HG03469 (cell line): ENCODE measurements around the gene SPP1.
"Not testable (repeated sequence)": the region's sequence is repeated elsewhere in the genome, so short reads cannot be mapped to it uniquely, and the experiment has no call there.

ENCODE experiments used
- ATAC-seq: cut with Tn5 transposase; IDR thresholded peaks from one replicate; pipeline ENCODE4 v1.9.1; 2021; ENCODE audit warnings: mild to moderate bottlenecking, moderate library complexity, moderate number of reproducible peaks; ENCODE audit not compliant: unreplicated experiment

SPP1 gene

GRCh38 chr4:88017516-88018297, 42.2 kb downstream of the SPP1 start:
- ATAC-seq: no peak

- no peak for ATAC-seq
Measured at GRCh38 chr4:88018466-88018865, 43.0 kb downstream of the SPP1 start.

- no peak for ATAC-seq
Measured at GRCh38 chr4:88021824-88022223, 46.3 kb downstream of the SPP1 start.

- ATAC-seq: no peak
Measured at GRCh38 chr4:88022289-88022688, 46.8 kb downstream of the SPP1 start.

GRCh38 chr4:88025868-88026661, 50.6 kb downstream of the SPP1 start:
- not testable (repeated sequence) for ATAC-seq

DNA sequence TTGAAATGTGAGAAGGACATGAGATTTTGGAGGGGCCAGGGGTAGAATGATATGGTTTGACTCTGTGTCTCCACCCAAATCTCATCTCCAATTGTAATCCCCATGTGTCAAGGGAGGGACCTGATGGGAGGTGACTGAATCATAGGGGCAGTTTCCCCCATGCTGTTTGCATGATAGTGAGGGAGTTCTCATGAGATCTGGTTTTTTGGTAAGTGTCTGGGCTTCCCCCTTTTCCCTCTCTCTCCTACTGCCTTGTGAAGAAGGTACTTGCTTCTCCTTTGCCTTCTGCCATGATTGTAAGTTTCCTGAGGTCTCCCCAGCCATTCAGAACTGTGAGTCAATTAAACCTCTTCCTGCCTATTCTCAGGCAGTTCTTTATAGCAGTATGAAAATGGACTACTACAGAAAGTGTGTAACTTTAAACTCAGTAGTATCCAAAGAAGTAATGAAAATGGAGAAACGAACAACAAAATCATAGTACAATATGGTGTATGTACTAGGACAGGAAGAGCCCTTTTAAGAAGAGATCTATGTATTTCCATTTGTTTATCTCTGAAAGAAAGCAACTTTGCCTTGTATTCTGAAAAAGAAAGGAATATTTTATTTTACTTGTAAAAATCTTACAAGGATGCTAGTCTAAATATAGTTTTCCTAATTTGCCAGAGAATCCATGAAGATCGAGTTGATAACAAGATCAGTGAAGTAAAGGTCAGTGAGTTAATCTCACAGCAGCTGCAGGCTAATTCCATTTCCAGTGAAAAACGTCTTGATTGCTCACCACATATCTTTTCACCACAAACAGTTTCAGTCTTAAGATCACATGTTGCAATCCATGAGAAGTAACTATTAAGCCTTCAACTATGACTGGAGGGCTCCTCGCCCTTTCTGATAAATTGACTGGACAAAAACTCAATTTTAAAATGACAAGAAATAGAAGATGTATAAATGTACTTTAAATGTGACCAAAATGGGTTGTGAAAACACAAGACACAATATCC, 52.4 kb downstream of the SPP1 start:
- ATAC-seq: no peak

GRCh38 chr4:88028946-88029345, 53.4 kb downstream of the SPP1 start:
- ATAC-seq: no peak

- no peak for ATAC-seq
Measured at GRCh38 chr4:88029556-88029955, 54.0 kb downstream of the SPP1 start.

DNA sequence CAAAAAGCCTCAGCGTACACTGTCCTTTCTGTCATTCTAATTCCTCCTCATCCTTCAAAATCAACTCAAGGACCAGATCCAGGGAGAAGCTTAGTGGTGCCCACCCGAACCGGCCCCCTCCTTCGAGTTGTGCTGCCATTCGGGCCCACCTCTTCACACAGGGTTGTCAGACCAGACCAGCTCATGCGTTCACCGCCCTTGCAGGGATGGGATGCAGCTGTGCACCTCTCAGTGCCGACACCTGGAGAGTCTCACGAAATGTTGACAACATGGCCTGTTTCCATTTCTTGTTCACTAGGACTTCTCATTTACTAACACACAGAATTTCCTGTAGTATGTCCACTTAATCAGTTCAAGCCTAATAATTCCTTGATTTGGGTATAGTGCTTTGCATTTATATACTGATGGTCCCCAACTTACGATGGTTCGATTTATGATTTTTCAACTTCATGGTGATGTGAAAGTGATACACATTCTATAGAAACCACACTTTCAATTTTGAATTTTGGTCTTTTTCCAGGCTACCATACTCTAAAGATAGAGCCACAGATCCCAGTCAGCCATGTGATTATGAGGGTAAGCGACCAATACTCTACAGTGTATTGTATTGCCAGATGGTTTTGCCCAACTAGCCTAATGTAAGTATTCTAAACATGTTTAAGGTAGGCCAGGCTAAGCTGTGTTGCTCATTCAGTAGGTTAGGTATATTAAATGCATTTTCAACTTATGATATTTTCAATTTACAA, 55.2 kb downstream of the SPP1 start:
- no peak for ATAC-seq
